Right lobe of liver (tissue), 4 donors: Measurements from ENCODE around the gene C17orf113.

Experiments
- CTCF ChIP-seq, 4 donors: fragments of 200-600 bp in 3 of 4; fragments of 450-650 bp in 1 of 4; IDR thresholded peaks; one replicate each; pipeline versions ENCODE4 v1.5.1 to v1.8.0; 2016 to 2022; ENCODE audit warnings: antibody characterized with exemption in 4 of 4, mild to moderate bottlenecking in 2 of 4
- POLR2A ChIP-seq: fragments of 450-650 bp; IDR thresholded peaks from one replicate; pipeline ENCODE4 v1.6.1; 2017; ENCODE audit warnings: antibody characterized with exemption, mild to moderate bottlenecking
- donor health status: DM: no; HTN: no; CAD: no.
- donor health status: DM: no; HTN: no; CAD: no.
- donor health status: DM: no; HTN: yes; CAD: no.

- TF ChIP-seq POLR2A (no peak), CTCF (IDR thresholded peaks at IDR 0.05) (no peak)
Measured at GRCh38 chr17:42047343-42047742, 3.1 kb downstream of the C17orf113 start.
